Measurements from ENCODE around the gene FOXP4. TPM values are rescaled to one million over a fixed set of nuclear protein-coding genes. Genes with fewer than 3 reads are reported as not detected.
A peak's percentile ranks its signal among the peaks of the same experiment; 100 is the strongest.

Gene FOXP4
- total RNA-seq, 2 experiments from 2014 or later = 19.5 to 21.6 TPM

DNA sequence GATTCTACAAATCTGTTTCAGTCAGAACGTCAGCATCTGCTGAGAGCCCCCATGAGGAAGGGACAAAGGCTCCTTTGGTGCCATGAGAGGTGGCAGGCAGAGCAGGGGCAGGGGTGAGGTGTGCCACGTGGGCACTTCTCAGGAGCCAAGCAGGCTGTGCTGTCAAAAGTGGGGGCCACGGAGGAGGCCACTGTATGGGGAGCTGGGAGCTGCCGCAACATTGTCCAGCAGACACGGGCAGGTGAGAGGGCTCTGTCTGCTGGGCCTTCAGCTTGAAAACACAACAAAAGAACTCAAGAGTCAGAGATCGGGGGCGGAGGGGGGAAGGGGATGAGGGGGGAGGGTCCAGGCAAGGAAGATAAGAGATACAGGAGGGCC, 21.6 kb upstream of the FOXP4 start:
- Mint-ChIP-seq H3K4me3 (no peak overlapping the region), H3K4me1 (ENCODE audit: low read depth) (no peaks in the 10 kb centered on the region), H3K36me3 (no peaks in the 10 kb centered on the region), H3K27ac (no peak overlapping the region), H3K9me3 (no peaks in the 10 kb centered on the region), H3K27me3 (peaks cover 16% of the 10 kb centered on the region)
- ChIA-PET CTCF (no interaction called here), POLR2A (no interaction called here)
- no peak for DNase-seq
- intact Hi-C loops (cut with micrococcal nuclease) = no loop called here

GRCh38 chr6:41527721-41528408, 18.3 kb upstream of the FOXP4 start:
- intact Hi-C loops (cut with micrococcal nuclease) = no loop called here
- ChIA-PET CTCF (no interaction called here), POLR2A (no interaction called here)
- H3K36me3 Mint-ChIP-seq = no peaks in the 10 kb centered on the region
- no peak overlapping the region for H3K27ac Mint-ChIP-seq
- H3K4me1 Mint-ChIP-seq (ENCODE audit: low read depth) = peaks cover 23% of the 10 kb centered on the region
- H3K4me3 Mint-ChIP-seq = no peak overlapping the region
- H3K9me3 Mint-ChIP-seq = no peaks in the 10 kb centered on the region
- H3K27me3 Mint-ChIP-seq = peaks cover 9% of the 10 kb centered on the region
- no peak for DNase-seq

DNA sequence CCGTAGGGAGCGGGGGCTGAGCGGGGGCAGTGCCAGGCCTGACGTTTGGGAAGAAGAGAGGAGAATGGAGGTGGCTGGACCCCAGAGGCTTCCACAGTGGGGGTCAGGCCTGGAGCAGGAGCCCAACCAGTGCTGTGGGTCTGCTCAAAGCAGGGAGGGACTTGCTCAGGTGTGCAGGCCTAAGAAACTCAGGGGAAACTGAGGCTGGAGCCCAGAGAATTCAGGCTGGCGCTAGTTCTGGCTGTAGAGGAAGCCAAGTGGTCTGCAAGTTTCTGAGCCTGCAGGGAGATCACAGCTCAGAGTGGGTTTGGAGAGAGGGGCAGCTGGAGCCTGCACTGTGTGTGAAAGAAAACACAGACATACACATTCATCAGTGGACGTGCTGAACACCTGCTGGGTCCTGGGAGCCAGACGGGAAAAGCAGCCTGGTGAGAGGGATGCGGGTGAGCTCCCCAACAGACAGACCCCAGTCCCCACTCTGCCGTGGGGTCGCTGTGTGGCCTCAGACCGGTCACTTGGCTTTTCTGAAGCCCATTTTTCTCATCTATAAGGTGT, 17.7 kb upstream of the FOXP4 start:
- no peaks in the 10 kb centered on the region for H3K36me3 Mint-ChIP-seq
- peaks cover 28% of the 10 kb centered on the region for H3K4me1 Mint-ChIP-seq (ENCODE audit: low read depth)
- H3K4me3 Mint-ChIP-seq = no peak overlapping the region
- intact Hi-C loops (cut with micrococcal nuclease) = no loop called here
- no peak overlapping the region for H3K27ac Mint-ChIP-seq
- peaks cover 4% of the 10 kb centered on the region for H3K27me3 Mint-ChIP-seq
- H3K9me3 Mint-ChIP-seq = no peaks in the 10 kb centered on the region
- ChIA-PET POLR2A (no interaction called here), CTCF (no interaction called here)
- DNase-seq = no peak

- Mint-ChIP-seq H3K27ac (no peak overlapping the region), H3K9me3 (no peaks in the 10 kb centered on the region), H3K4me1 (ENCODE audit: low read depth) (peaks cover 30% of the 10 kb centered on the region), H3K4me3 (no peak overlapping the region), H3K36me3 (no peaks in the 10 kb centered on the region), H3K27me3 (peaks cover 2% of the 10 kb centered on the region)
- DNase-seq = no peak
- ChIA-PET POLR2A (interaction anchor here (1.1 kb wide), 1 partner anchor 12 kb away, joined by 3 read pairs; no protein-coding TSS in a partner anchor), CTCF (no interaction called here)
- intact Hi-C loops (cut with micrococcal nuclease) = no loop called here
These were observed 17.1 kb upstream of the FOXP4 start for GRCh38 chr6:41529049-41529448.

DNA sequence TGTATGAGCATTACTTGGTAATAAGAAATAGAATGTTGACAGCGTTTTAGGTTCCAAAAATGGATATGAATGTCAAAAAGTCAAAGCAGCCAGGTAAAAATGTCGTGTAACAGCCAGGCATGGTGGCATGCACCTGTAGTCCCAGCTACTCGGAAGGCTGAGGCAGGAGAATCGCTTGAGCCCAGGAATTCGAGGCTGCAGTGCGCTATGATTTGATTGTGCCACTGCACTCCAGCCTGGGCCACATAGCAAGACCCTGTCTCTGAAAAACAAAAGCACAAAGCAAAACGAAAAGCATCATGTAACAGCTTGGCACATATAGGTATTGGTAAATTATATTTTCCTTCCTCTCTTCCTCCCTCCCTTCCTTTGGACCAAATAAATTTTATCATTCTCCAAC, 16.2 kb upstream of the FOXP4 start:
- intact Hi-C loops (cut with micrococcal nuclease) = loop anchor here (2.0 kb wide), 1 partner anchor 695 kb away; no protein-coding TSS in a partner anchor
- peaks cover 2% of the 10 kb centered on the region for H3K27me3 Mint-ChIP-seq
- no peak overlapping the region for H3K4me3 Mint-ChIP-seq
- H3K36me3 Mint-ChIP-seq = no peaks in the 10 kb centered on the region
- DNase-seq = no peak
- no peak overlapping the region for H3K27ac Mint-ChIP-seq
- ChIA-PET POLR2A (interaction anchor here (1.1 kb wide), 1 partner anchor 13 kb away, joined by 3 read pairs; no protein-coding TSS in a partner anchor), CTCF (no interaction called here)
- peaks cover 30% of the 10 kb centered on the region for H3K4me1 Mint-ChIP-seq (ENCODE audit: low read depth)
- no peaks in the 10 kb centered on the region for H3K9me3 Mint-ChIP-seq

DNA sequence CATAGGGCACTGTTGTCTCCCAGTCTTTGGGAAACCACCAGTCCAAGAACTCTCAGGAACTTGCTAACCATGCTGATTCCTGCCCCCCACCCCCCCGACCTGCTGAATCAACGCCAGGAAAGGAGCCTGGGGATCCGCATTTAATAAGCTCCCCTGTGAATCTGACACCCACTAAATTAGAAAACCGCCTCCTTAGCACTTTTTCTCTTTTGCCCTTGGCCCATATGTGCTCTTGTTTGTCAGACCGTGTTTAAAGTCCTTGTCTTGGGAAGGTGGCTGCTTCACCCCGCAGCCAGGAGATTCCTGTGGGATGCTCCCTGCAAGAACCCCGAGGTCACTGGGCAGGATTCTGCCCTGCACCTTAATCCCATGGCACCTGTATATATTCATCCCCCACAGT, 15.7 kb upstream of the FOXP4 start:
- intact Hi-C loops (cut with micrococcal nuclease) = loop anchor here (2.0 kb wide), 1 partner anchor 694 kb away; no protein-coding TSS in a partner anchor
- DNase-seq = no peak
- Mint-ChIP-seq H3K4me3 (no peak overlapping the region), H3K9me3 (no peaks in the 10 kb centered on the region), H3K4me1 (ENCODE audit: low read depth) (peaks cover 30% of the 10 kb centered on the region), H3K27me3 (peaks cover 1% of the 10 kb centered on the region), H3K27ac (no peak overlapping the region), H3K36me3 (no peaks in the 10 kb centered on the region)
- CTCF ChIA-PET = interaction anchor here (0.6 to 1.6 kb wide), 3 partner anchors 14 to 148 kb away, joined by 3 to 4 read pairs (median 3); no protein-coding TSS in a partner anchor
- POLR2A ChIA-PET = no interaction called here

- POLR2A ChIA-PET = interaction anchor here (1.1 kb wide), 1 partner anchor 12 kb away, joined by 3 read pairs; no protein-coding TSS in a partner anchor
These were observed 15.2 kb upstream of the FOXP4 start for GRCh38 chr6:41531016-41531415.

GRCh38 chr6:41531591-41532582, 14.3 kb upstream of the FOXP4 start:
- Mint-ChIP-seq H3K27me3 (no peaks in the 10 kb centered on the region), H3K27ac (peak overlapping the region; percentile 99), H3K4me3 (peak overlapping the region; percentile 74), H3K9me3 (no peaks in the 10 kb centered on the region), H3K4me1 (ENCODE audit: low read depth) (peaks cover 30% of the 10 kb centered on the region), H3K36me3 (no peaks in the 10 kb centered on the region)
- DNase-seq = peak; percentile 88
- intact Hi-C loops (cut with micrococcal nuclease) = loop anchor here (1.0 to 2.0 kb wide), 3 partner anchors 14 to 693 kb away; partner anchors contain the start of gene FOXP4
- CTCF ChIA-PET = interaction anchor here (0.6 to 1.6 kb wide), 4 partner anchors 17 to 151 kb away, joined by 3 to 5 read pairs (median 4); no protein-coding TSS in a partner anchor
- POLR2A ChIA-PET = interaction anchor here (1.1 to 1.7 kb wide), 3 partner anchors 11 to 15 kb away, joined by 3 to 16 read pairs (median 5); partner anchors contain the start of gene FOXP4

More at GRCh38 chr6:41531016-41531415, 15.2 kb upstream of the FOXP4 start:
- H3K4me3 Mint-ChIP-seq = no peak overlapping the region
- CTCF ChIA-PET = interaction anchor here (0.6 to 1.6 kb wide), 3 partner anchors 14 to 148 kb away, joined by 3 to 4 read pairs (median 3); no protein-coding TSS in a partner anchor
- peak overlapping the region; percentile 77 for H3K27ac Mint-ChIP-seq
- DNase-seq = peak; percentile 13
- H3K36me3 Mint-ChIP-seq = no peaks in the 10 kb centered on the region
- H3K9me3 Mint-ChIP-seq = no peaks in the 10 kb centered on the region
- no peaks in the 10 kb centered on the region for H3K27me3 Mint-ChIP-seq
- H3K4me1 Mint-ChIP-seq (ENCODE audit: low read depth) = peaks cover 30% of the 10 kb centered on the region
- intact Hi-C loops (cut with micrococcal nuclease) = loop anchor here (2.0 kb wide), 1 partner anchor 694 kb away; no protein-coding TSS in a partner anchor

- intact Hi-C loops (cut with micrococcal nuclease) = no loop called here
- Mint-ChIP-seq H3K4me3 (no peak overlapping the region), H3K4me1 (ENCODE audit: low read depth) (peaks cover 30% of the 10 kb centered on the region), H3K9me3 (no peaks in the 10 kb centered on the region), H3K36me3 (no peaks in the 10 kb centered on the region), H3K27ac (no peak overlapping the region), H3K27me3 (no peaks in the 10 kb centered on the region)
- ChIA-PET CTCF (interaction anchor here (0.6 kb wide), 1 partner anchor 110 kb away, joined by 3 read pairs; no protein-coding TSS in a partner anchor), POLR2A (no interaction called here)
- DNase-seq = no peak
These were observed 10.4 kb upstream of the FOXP4 start for GRCh38 chr6:41535766-41536165.

DNA sequence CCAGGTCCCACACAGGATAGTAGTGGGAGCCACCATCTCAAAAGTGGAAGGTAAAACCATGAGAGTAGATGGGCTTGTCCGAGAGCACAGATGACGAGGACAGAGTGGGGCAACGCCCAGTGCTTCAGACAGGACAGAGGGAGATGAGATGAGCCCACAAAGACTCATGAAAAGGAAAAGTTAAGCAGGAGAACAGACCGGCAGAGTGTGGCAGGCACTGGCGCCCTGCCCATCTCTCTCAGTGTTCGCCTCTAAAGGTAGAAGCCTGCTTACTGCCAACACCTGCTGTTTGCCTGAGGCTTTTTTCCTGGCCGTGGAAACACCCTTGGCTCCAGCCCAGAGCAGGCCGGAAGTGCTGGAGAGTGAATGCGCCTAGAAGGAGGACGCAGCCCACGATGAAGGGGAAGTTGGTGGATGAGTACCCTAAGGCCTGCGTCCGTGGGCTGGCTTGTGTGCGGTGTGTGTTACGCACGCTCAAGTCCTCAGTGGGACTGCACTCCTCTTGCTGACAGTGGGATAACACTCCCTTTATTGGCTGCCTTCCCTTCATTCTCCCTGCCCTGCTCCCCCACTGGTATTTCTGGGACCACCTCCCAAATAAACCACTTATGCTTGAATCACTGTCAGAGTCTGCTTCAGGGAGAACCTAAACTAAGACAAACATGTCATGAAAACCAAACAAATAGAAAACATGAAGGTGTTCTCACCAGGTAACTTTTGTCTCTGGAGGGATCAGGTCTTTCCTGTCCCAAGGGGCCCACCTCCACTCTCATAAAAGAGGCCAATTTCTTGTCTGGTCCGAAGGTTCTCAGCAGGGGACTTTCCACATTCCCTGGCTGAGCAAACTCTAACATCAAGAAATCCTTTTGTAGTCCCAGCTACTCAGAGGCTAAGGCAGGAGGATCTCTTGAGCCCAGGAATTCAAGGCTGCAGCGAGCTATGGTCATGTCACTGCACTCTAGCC, 9.1 kb upstream of the FOXP4 start:
- intact Hi-C loops (cut with micrococcal nuclease) = no loop called here
- Mint-ChIP-seq H3K4me1 (ENCODE audit: low read depth) (peaks cover 18% of the 10 kb centered on the region), H3K27ac (no peak overlapping the region), H3K36me3 (no peaks in the 10 kb centered on the region), H3K9me3 (no peaks in the 10 kb centered on the region), H3K4me3 (no peak overlapping the region), H3K27me3 (no peaks in the 10 kb centered on the region)
- CTCF ChIA-PET = no interaction called here
- no peak for DNase-seq
- POLR2A ChIA-PET = no interaction called here

Data from activated CD4-positive, alpha-beta memory T cell treated with anti-CD3 and anti-CD28 coated beads for 36 hours (primary cell).